HL-60 (cell line): Measurements from ENCODE around the gene TIMM8A.

Source experiments
- CTCF ChIP-seq: IDR thresholded peaks from one replicate; pipeline ENCODE4 v1.5.1; 2011; ENCODE audit warnings: low read length, control low read depth, inconsistent platforms; ENCODE audit not compliant: insufficient read depth
- REST ChIP-seq: IDR thresholded peaks from 2 replicates; pipeline ENCODE4 v1.6.1; 2012; ENCODE audit warnings: low read depth; ENCODE audit not compliant: insufficient replicate concordance

GRCh38 chrX:101390664-101391525, 42.4 kb upstream of the TIMM8A start, which contains the start of gene RPL36A:
- TF ChIP-seq REST (peak; percentile 80), CTCF (peak; percentile 45)
